GM20000 (cell line): Measurements from ENCODE around the gene DSCAM.

ENCODE experiments used
- DNase-seq: peaks from one replicate; pipeline ENCODE4 v3.0.0; 2012; ENCODE audit warnings: low spot score
- CTCF ChIP-seq: IDR thresholded peaks from 2 replicates; pipeline ENCODE4 v1.5.1; 2012; ENCODE audit warnings: mild to moderate bottlenecking, control low read depth; ENCODE audit errors: extremely low read depth, missing control alignments

Gene DSCAM

GRCh38 chr21:40714536-40714935 lies 132.4 kb downstream of the DSCAM start:
- DNase-seq, result no peak
- TF ChIP-seq CTCF, result no peak

GRCh38 chr21:40707656-40708244 lies 139.2 kb downstream of the DSCAM start:
- TF ChIP-seq CTCF, result no peak
- DNase-seq, result no peak

GRCh38 chr21:40706806-40707655 lies 139.9 kb downstream of the DSCAM start:
- no peak for TF ChIP-seq CTCF
- no peak for DNase-seq

- DNase-seq, result no peak
- TF ChIP-seq CTCF, result no peak
These were observed 140.8 kb downstream of the DSCAM start for GRCh38 chr21:40706176-40706575.

- TF ChIP-seq CTCF, result no peak
- DNase-seq, result no peak
These were observed 142.8 kb downstream of the DSCAM start for GRCh38 chr21:40704141-40704540.

GRCh38 chr21:40699366-40699765 lies 147.6 kb downstream of the DSCAM start:
- no peak for DNase-seq

GRCh38 chr21:40696246-40696645 lies 150.7 kb downstream of the DSCAM start:
- DNase-seq, result no peak
- TF ChIP-seq CTCF, result no peak

More at GRCh38 chr21:40699366-40699765, 147.6 kb downstream of the DSCAM start:
- no peak for TF ChIP-seq CTCF
